ENCODE results near the gene ZNF33B. TPM values are rescaled to one million over a fixed set of nuclear protein-coding genes. Genes with fewer than 3 reads are reported as not detected.
A peak's percentile ranks its signal among the peaks of the same experiment; 100 is the strongest.

The ZNF33B gene
- total RNA-seq, 1 experiment from 2014 or later: 22.7 TPM

DNA sequence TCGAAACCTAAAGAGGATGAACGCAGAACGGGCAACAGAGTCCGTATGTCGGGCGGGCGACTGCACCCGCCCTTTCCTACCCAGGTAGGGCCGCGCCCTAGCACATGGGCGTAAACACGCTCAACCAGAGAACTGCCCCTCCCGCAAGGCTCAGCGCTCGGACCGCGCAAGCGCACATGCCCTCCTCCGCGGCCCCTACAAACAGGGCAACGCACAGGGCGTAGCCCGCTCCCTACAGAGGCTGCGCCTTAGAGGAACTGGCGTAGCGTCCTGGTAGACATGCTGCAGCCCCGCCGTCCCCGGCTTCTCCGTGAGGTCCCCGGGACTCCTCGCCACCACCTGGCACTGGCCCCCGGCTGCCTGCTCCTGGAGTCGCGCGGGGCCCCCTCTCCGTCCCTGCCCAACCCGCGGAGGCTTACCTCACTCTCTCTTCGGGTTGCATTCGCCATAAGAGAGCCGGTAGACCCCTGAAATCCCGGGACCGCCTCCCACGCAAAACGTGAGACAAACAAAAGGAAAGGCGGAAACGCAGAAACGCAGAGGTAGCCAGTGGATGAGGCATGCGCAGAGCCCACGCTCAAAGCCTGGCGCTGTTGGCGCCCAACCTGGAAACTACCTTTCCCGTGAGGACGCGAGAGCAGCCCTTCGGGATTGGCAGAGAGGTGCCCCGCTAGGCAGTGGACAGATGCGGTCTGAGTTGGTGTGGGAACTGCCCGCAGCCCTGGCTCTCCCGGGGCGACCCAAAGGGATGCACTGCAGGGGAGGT is at the start of gene ZNF33B (continued):
- TF ChIP-seq, protein P1, sequence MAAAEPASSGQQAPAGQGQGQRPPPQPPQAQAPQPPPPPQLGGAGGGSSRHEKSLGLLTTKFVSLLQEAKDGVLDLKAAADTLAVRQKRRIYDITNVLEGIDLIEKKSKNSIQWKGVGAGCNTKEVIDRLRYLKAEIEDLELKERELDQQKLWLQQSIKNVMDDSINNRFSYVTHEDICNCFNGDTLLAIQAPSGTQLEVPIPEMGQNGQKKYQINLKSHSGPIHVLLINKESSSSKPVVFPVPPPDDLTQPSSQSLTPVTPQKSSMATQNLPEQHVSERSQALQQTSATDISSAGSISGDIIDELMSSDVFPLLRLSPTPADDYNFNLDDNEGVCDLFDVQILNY (CRISPR knock-in tag; IDR thresholded peaks at IDR 0.05): peak; percentile 52
- TF ChIP-seq ATF1 (CRISPR knock-in tag; IDR thresholded peaks at IDR 0.05): no peak
- TF ChIP-seq ZNF396 (CRISPR knock-in tag; IDR thresholded peaks at IDR 0.05; ENCODE audit: borderline replicate concordance): no peak
- TF ChIP-seq NFATC4 (CRISPR knock-in tag; IDR thresholded peaks at IDR 0.05): no peak
- TF ChIP-seq GABPB1 (CRISPR knock-in tag; IDR thresholded peaks at IDR 0.05): 0 out of 2 replicates have a peak, but pooled peaks have one; percentile 25
- TF ChIP-seq CREB1 (CRISPR knock-in tag; IDR thresholded peaks at IDR 0.05): no peak
- no peak for TF ChIP-seq NR2C2 (CRISPR knock-in tag; IDR thresholded peaks at IDR 0.05)
- TF ChIP-seq NR1H2 (CRISPR knock-in tag; IDR thresholded peaks at IDR 0.05): 0 out of 2 replicates have a peak, but pooled peaks have one; percentile 48
- TF ChIP-seq, protein P2, sequence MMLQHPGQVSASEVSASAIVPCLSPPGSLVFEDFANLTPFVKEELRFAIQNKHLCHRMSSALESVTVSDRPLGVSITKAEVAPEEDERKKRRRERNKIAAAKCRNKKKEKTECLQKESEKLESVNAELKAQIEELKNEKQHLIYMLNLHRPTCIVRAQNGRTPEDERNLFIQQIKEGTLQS (CRISPR knock-in tag; conservative IDR thresholded peaks at IDR 0.05): no peak
- TF ChIP-seq ZNF138 (CRISPR knock-in tag; conservative IDR thresholded peaks at IDR 0.05): no peak
- TF ChIP-seq RORB (CRISPR knock-in tag; IDR thresholded peaks at IDR 0.05): no peak
- TF ChIP-seq HMGA2 (CRISPR knock-in tag; IDR thresholded peaks at IDR 0.05): no peak
- TF ChIP-seq, protein P3, sequence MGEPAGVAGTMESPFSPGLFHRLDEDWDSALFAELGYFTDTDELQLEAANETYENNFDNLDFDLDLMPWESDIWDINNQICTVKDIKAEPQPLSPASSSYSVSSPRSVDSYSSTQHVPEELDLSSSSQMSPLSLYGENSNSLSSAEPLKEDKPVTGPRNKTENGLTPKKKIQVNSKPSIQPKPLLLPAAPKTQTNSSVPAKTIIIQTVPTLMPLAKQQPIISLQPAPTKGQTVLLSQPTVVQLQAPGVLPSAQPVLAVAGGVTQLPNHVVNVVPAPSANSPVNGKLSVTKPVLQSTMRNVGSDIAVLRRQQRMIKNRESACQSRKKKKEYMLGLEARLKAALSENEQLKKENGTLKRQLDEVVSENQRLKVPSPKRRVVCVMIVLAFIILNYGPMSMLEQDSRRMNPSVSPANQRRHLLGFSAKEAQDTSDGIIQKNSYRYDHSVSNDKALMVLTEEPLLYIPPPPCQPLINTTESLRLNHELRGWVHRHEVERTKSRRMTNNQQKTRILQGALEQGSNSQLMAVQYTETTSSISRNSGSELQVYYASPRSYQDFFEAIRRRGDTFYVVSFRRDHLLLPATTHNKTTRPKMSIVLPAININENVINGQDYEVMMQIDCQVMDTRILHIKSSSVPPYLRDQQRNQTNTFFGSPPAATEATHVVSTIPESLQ (CRISPR knock-in tag; IDR thresholded peaks at IDR 0.05): no peak
- no peak for TF ChIP-seq ZNF263 (CRISPR knock-in tag; IDR thresholded peaks at IDR 0.05; ENCODE audit: low read depth)
- TF ChIP-seq GTF2I (CRISPR knock-in tag; conservative IDR thresholded peaks at IDR 0.05): no peak
- TF ChIP-seq, protein P4, sequence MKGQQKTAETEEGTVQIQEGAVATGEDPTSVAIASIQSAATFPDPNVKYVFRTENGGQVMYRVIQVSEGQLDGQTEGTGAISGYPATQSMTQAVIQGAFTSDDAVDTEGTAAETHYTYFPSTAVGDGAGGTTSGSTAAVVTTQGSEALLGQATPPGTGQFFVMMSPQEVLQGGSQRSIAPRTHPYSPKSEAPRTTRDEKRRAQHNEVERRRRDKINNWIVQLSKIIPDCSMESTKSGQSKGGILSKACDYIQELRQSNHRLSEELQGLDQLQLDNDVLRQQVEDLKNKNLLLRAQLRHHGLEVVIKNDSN (CRISPR knock-in tag; IDR thresholded peaks at IDR 0.05): no peak
- TF ChIP-seq, protein P5, sequence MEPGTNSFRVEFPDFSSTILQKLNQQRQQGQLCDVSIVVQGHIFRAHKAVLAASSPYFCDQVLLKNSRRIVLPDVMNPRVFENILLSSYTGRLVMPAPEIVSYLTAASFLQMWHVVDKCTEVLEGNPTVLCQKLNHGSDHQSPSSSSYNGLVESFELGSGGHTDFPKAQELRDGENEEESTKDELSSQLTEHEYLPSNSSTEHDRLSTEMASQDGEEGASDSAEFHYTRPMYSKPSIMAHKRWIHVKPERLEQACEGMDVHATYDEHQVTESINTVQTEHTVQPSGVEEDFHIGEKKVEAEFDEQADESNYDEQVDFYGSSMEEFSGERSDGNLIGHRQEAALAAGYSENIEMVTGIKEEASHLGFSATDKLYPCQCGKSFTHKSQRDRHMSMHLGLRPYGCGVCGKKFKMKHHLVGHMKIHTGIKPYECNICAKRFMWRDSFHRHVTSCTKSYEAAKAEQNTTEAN (CRISPR knock-in tag; IDR thresholded peaks at IDR 0.05): 0 out of 2 replicates have a peak, but pooled peaks have one; percentile 40
- TF ChIP-seq, protein P6, sequence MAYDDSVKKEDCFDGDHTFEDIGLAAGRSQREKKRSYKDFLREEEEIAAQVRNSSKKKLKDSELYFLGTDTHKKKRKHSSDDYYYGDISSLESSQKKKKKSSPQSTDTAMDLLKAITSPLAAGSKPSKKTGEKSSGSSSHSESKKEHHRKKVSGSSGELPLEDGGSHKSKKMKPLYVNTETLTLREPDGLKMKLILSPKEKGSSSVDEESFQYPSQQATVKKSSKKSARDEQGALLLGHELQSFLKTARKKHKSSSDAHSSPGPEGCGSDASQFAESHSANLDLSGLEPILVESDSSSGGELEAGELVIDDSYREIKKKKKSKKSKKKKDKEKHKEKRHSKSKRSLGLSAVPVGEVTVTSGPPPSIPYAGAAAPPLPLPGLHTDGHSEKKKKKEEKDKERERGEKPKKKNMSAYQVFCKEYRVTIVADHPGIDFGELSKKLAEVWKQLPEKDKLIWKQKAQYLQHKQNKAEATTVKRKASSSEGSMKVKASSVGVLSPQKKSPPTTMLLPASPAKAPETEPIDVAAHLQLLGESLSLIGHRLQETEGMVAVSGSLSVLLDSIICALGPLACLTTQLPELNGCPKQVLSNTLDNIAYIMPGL (CRISPR knock-in tag; IDR thresholded peaks at IDR 0.05): 0 out of 2 replicates have a peak, but pooled peaks have one; percentile 40
- TF ChIP-seq FOXP4 (CRISPR knock-in tag; IDR thresholded peaks at IDR 0.05): peak; percentile 89
- TF ChIP-seq ZNF121 (CRISPR knock-in tag; IDR thresholded peaks at IDR 0.05): no peak
- TF ChIP-seq MLX (CRISPR knock-in tag; IDR thresholded peaks at IDR 0.05): no peak
- TF ChIP-seq OVOL2 (CRISPR knock-in tag; IDR thresholded peaks at IDR 0.05; ENCODE audit: borderline replicate concordance): no peak
- TF ChIP-seq SP1 (CRISPR knock-in tag; conservative IDR thresholded peaks at IDR 0.05): no peak; the same call in 1 of the 2 replicates
- TF ChIP-seq, protein P7, sequence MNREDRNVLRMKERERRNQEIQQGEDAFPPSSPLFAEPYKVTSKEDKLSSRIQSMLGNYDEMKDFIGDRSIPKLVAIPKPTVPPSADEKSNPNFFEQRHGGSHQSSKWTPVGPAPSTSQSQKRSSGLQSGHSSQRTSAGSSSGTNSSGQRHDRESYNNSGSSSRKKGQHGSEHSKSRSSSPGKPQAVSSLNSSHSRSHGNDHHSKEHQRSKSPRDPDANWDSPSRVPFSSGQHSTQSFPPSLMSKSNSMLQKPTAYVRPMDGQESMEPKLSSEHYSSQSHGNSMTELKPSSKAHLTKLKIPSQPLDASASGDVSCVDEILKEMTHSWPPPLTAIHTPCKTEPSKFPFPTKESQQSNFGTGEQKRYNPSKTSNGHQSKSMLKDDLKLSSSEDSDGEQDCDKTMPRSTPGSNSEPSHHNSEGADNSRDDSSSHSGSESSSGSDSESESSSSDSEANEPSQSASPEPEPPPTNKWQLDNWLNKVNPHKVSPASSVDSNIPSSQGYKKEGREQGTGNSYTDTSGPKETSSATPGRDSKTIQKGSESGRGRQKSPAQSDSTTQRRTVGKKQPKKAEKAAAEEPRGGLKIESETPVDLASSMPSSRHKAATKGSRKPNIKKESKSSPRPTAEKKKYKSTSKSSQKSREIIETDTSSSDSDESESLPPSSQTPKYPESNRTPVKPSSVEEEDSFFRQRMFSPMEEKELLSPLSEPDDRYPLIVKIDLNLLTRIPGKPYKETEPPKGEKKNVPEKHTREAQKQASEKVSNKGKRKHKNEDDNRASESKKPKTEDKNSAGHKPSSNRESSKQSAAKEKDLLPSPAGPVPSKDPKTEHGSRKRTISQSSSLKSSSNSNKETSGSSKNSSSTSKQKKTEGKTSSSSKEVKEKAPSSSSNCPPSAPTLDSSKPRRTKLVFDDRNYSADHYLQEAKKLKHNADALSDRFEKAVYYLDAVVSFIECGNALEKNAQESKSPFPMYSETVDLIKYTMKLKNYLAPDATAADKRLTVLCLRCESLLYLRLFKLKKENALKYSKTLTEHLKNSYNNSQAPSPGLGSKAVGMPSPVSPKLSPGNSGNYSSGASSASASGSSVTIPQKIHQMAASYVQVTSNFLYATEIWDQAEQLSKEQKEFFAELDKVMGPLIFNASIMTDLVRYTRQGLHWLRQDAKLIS (CRISPR knock-in tag; IDR thresholded peaks at IDR 0.05; ENCODE audit: borderline replicate concordance): no peak
- TF ChIP-seq IRF1 (CRISPR knock-in tag; IDR thresholded peaks at IDR 0.05): no peak
